GM23248 (cell line): ENCODE results near the gene EFEMP1.

Source experiments
- EZH2 ChIP-seq: fragments of 200-600 bp; sonication (generic); IDR thresholded peaks from 2 replicates; pipeline ENCODE4 v1.6.1; 2018; ENCODE audit warnings: antibody characterized with exemption, mild to moderate bottlenecking; ENCODE audit not compliant: insufficient read depth, poor library complexity, severe bottlenecking
- EZH2phosphoT487 ChIP-seq: fragments of 200-600 bp; sonication (generic); IDR thresholded peaks from 2 replicates; pipeline ENCODE4 v1.6.1; 2018; ENCODE audit warnings: antibody characterized with exemption, moderate library complexity, mild to moderate bottlenecking, low read depth; ENCODE audit not compliant: insufficient read depth

DNA sequence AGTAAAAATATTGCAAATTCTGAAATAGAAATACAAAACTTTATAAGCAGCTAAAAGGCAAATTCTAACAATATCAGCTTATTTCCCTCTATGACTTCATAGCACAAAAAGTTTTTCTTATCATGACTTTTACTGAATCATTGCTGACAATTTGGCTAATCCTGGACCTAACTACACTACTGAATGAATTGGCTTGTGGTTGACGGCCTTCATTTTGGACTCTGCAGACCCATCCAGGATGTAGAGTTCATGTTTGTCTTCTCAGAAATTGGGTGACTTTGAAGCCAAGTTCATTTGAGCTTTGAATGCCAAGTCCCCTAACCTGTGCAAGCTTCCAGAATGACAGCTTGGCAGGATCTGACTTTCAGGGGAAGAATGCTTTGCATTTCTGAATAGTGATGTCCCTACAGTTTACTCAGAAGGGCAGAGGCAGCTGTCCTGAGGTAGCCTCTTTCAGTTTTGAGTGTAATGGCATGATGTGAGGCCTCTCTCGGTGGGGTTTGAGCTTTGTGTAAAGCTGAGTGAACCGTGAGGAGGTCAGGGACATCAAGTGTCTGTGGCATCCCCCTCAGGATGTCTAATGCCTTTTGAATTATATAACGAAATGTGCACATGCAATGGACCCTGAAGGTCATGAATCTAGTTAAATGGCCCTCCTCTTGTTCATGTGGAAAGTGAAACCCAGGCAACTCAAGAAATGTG lies 48.0 kb downstream of the EFEMP1 start:
- no peak for TF ChIP-seq EZH2
- no peak for TF ChIP-seq EZH2phosphoT487
